HCT116 (cell line): Measurements from ENCODE around the gene VANGL1. TPM values are rescaled to one million over a fixed set of nuclear protein-coding genes. Genes with fewer than 3 reads are reported as not detected.

ENCODE experiments used
- ATAC-seq: fragments of 200-7000 bp; cut with Tn5 transposase; 2 replicates; pipeline ENCODE4 v1.9.1; 2020; ENCODE audit warnings: mild to moderate bottlenecking, moderate library complexity
- BruUV-seq: library from RNA; stranded (reverse); fragments of 400-500 nt; replicated peaks from 2 replicates; lab custom pipeline; 2021; lab: Mats Ljungman, UMichigan
- CTCF ChIA-PET: fragments of 300-600 bp; sonication (Branson Sonifier 250); formaldehyde crosslinking; loops from one replicate; lab custom pipeline; 2021; ENCODE audit warnings: antibody characterized with exemption; lab: Charles Lee
- POLR2A ChIA-PET: fragments of 300-600, 350-600 bp; sonication (Branson Sonifier 250); formaldehyde crosslinking; loops from one replicate; lab custom pipeline; 2021; ENCODE audit warnings: antibody characterized with exemption; lab: Charles Lee
- RAD21 ChIA-PET, 2 experiments: fragments of 300-600 bp; sonication (Branson Sonifier 250); formaldehyde crosslinking; loops; one replicate each; lab custom pipeline; 2023; ENCODE audit warnings: low total read pairs in 2 of 2; ENCODE audit not compliant: uncharacterized antibody in 2 of 2, unreplicated experiment in 2 of 2, low non-redundant PET in 1 of 2; lab: Charles Lee
- DNase-seq: peaks from one replicate; pipeline ENCODE4 v3.0.0-alpha.2; 2010; ENCODE audit warnings: low read depth, low spot score
- H2AFZ ChIP-seq: fragments of 200-600 bp; shearing (Covaris generic), sonication (generic); 2 replicates; pipeline ENCODE4 v1.6.1; 2017; ENCODE audit warnings: low read depth, mixed run types, mixed read lengths, antibody characterized with exemption, low read length; ENCODE audit not compliant: poor library complexity, severe bottlenecking
- H3K27ac ChIP-seq: 2 replicates; pipeline ENCODE4 v1.5.1; 2012; ENCODE audit warnings: low read depth, low read length
- H3K27me3 ChIP-seq: fragments of 200-600 bp; sonication (generic); 2 replicates; pipeline ENCODE4 v1.6.1; 2016; ENCODE audit warnings: mixed run types, low read length, mixed read lengths; ENCODE audit not compliant: insufficient read depth
- H3K36me3 ChIP-seq, 2 experiments: fragments of 200-500 bp in 1 of 2; fragments of 200-600 bp in 1 of 2; sonication (Bioruptor generic) in 1 of 2; sonication (generic) in 1 of 2; 2 replicates each; pipeline versions ENCODE4 v1.5.1 to v1.6.1; 2014 to 2016; ENCODE audit warnings: low read length in 2 of 2, inconsistent platforms in 1 of 2, mixed read lengths in 1 of 2, mixed run types in 1 of 2; ENCODE audit not compliant: insufficient read depth in 2 of 2, control insufficient read depth in 1 of 2
- H3K4me1 ChIP-seq, 2 experiments: fragments of 200-600 bp in 1 of 2; sonication (generic) in 1 of 2; 2 replicates each; pipeline versions ENCODE4 v1.5.1 to v1.6.1; 2012 to 2017; ENCODE audit warnings: low read length in 2 of 2, inconsistent platforms in 1 of 2, mild to moderate bottlenecking in 1 of 2, mixed read lengths in 1 of 2, mixed run types in 1 of 2, moderate library complexity in 1 of 2; ENCODE audit not compliant: insufficient read depth in 2 of 2, control insufficient read depth in 1 of 2
- H3K4me2 ChIP-seq: fragments of 200-600 bp; sonication (generic); 2 replicates; pipeline ENCODE4 v1.6.1; 2017; ENCODE audit warnings: mixed run types, low read length, mixed read lengths
- H3K4me3 ChIP-seq, 2 experiments: fragments of 200-600 bp in 1 of 2; sonication (generic) in 1 of 2; replicated peaks in 1 of 2; 2 replicates each; pipeline ENCODE4 v1.5.1; 2011 to 2016; ENCODE audit warnings: low read length in 2 of 2, control low read depth in 1 of 2, low read depth in 1 of 2, mild to moderate bottlenecking in 1 of 2, mixed read lengths in 1 of 2, mixed run types in 1 of 2
- H3K79me2 ChIP-seq: fragments of 200-600 bp; sonication (generic); 2 replicates; pipeline ENCODE4 v1.6.1; 2017; ENCODE audit warnings: mild to moderate bottlenecking, mixed run types, low read length, moderate library complexity, mixed read lengths; ENCODE audit not compliant: insufficient read depth
- H3K9ac ChIP-seq: fragments of 200-600 bp; sonication (generic); 2 replicates; pipeline ENCODE4 v1.6.1; 2016; ENCODE audit warnings: low read length, mixed read lengths
- H3K9me2 ChIP-seq: fragments of 200-600 bp; sonication (generic), shearing (Covaris generic); 2 replicates; pipeline ENCODE4 v1.6.1; 2017; ENCODE audit warnings: mixed run types, mild to moderate bottlenecking, moderate library complexity; ENCODE audit not compliant: insufficient read depth
- H3K9me3 ChIP-seq, 2 experiments: fragments of 200-500 bp in 1 of 2; fragments of 200-600 bp in 1 of 2; sonication (Bioruptor generic) in 1 of 2; sonication (generic) in 1 of 2; 2 replicates each; pipeline ENCODE4 v1.6.1; 2014 to 2017; ENCODE audit warnings: low read length in 2 of 2, mixed read lengths in 2 of 2, inconsistent platforms in 1 of 2, low read depth in 1 of 2, mild to moderate bottlenecking in 1 of 2, mixed run types in 1 of 2, moderate library complexity in 1 of 2; ENCODE audit not compliant: control insufficient read depth in 1 of 2, insufficient read depth in 1 of 2
- H4K20me1 ChIP-seq: fragments of 200-600 bp; sonication (generic), shearing (Covaris generic); 2 replicates; pipeline ENCODE4 v1.6.1; 2017; ENCODE audit warnings: mixed run types, mild to moderate bottlenecking, moderate library complexity; ENCODE audit not compliant: insufficient read depth
- ATF3 ChIP-seq: IDR thresholded peaks from 2 replicates; pipeline ENCODE4 v1.6.1; 2012
- CBX3 ChIP-seq: IDR thresholded peaks from 2 replicates; pipeline ENCODE4 v1.6.1; 2012; ENCODE audit warnings: low read depth
- CEBPB ChIP-seq: IDR thresholded peaks from 2 replicates; pipeline ENCODE4 v1.6.1; 2012; ENCODE audit warnings: low read depth
- CTCF ChIP-seq, 3 experiments: fragments of 200-600 bp in 1 of 3; sonication (generic) in 1 of 3; IDR thresholded peaks in 2 of 3; conservative IDR thresholded peaks in 1 of 3; 2 replicates each; pipeline ENCODE4 v1.5.1; 2012 to 2017; ENCODE audit warnings: low read depth in 2 of 3, low read length in 2 of 3, antibody characterized with exemption in 1 of 3, borderline replicate concordance in 1 of 3, control low read depth in 1 of 3, mild to moderate bottlenecking in 1 of 3, mixed read lengths in 1 of 3, mixed run types in 1 of 3, moderate library complexity in 1 of 3; ENCODE audit not compliant: insufficient read depth in 1 of 3
- EGR1 ChIP-seq: IDR thresholded peaks from 2 replicates; pipeline ENCODE4 v1.6.1; 2012; ENCODE audit warnings: low read depth
- ELF1 ChIP-seq: IDR thresholded peaks from 2 replicates; pipeline ENCODE4 v1.6.1; 2012; ENCODE audit warnings: low read depth, borderline replicate concordance
- EZH2 ChIP-seq: fragments of 200-600 bp; sonication (generic); IDR thresholded peaks from 2 replicates; pipeline ENCODE4 v1.6.1; 2017; ENCODE audit warnings: antibody characterized with exemption, mixed run types
- EZH2phosphoT487 ChIP-seq: fragments of 200-600 bp; IDR thresholded peaks from 2 replicates; pipeline ENCODE4 v1.6.1; 2018; ENCODE audit warnings: antibody characterized with exemption, borderline replicate concordance
- FOSL1 ChIP-seq: IDR thresholded peaks from 2 replicates; pipeline ENCODE4 v1.6.1; 2012; ENCODE audit warnings: low read depth
- JUND ChIP-seq: IDR thresholded peaks from 2 replicates; pipeline ENCODE4 v1.6.1; 2012
- POLR2A ChIP-seq: IDR thresholded peaks from 2 replicates; pipeline ENCODE4 v1.7.0; 2011; ENCODE audit warnings: borderline replicate concordance; ENCODE audit not compliant: insufficient read depth, insufficient read length; ENCODE audit errors: extremely low read depth
- POLR2AphosphoS5 ChIP-seq: IDR thresholded peaks from 2 replicates; pipeline ENCODE4 v1.6.1; 2011; ENCODE audit warnings: mild to moderate bottlenecking, low read depth, low read length, moderate library complexity
- RAD21 ChIP-seq: IDR thresholded peaks from 2 replicates; pipeline ENCODE4 v1.6.1; 2012; ENCODE audit warnings: low read depth, mild to moderate bottlenecking
- SIN3A ChIP-seq: IDR thresholded peaks from 2 replicates; pipeline ENCODE4 v1.6.1; 2012; ENCODE audit warnings: low read depth
- SP1 ChIP-seq: IDR thresholded peaks from 2 replicates; pipeline ENCODE4 v1.6.1; 2012; ENCODE audit warnings: low read depth
- SRF ChIP-seq: IDR thresholded peaks from 2 replicates; pipeline ENCODE4 v1.6.1; 2012; ENCODE audit warnings: low read depth
- TCF7L2 ChIP-seq: IDR thresholded peaks from 2 replicates; pipeline ENCODE4 v1.7.0; 2011; ENCODE audit warnings: borderline replicate concordance, inconsistent platforms; ENCODE audit not compliant: insufficient read depth, insufficient read length; ENCODE audit errors: extremely low read depth
- YY1 ChIP-seq: IDR thresholded peaks from 2 replicates; pipeline ENCODE4 v1.6.1; 2011; ENCODE audit warnings: low read length, low read depth, moderate library complexity, mild to moderate bottlenecking; ENCODE audit not compliant: insufficient replicate concordance; ENCODE audit errors: extremely low read depth
- ZNF274 ChIP-seq: fragments of 200-500 bp; sonication (Bioruptor generic); IDR thresholded peaks from 2 replicates; pipeline ENCODE4 v1.6.1; 2014; ENCODE audit warnings: mild to moderate bottlenecking, low read depth, low read length, inconsistent platforms
- intact Hi-C: fragments of 100-400 bp; cut with micrococcal nuclease; formaldehyde crosslinking; loops from 2 replicates; pipeline ENCODE4 v1.10.0; 2022
- total RNA-seq: library from RNA; stranded (reverse); gene quantifications from one replicate; pipeline ENCODE4 v1.2.1, GENCODE V29; 2021; ENCODE audit not compliant: unreplicated experiment

Gene VANGL1
- total RNA-seq, 1 experiment from 2014 or later = 23.5 TPM

- POLR2A ChIA-PET = no interaction called here
Observed at GRCh38 chr1:115596080-115596780, 45.5 kb upstream of the VANGL1 start.

GRCh38 chr1:115604508-115604907 is 37.3 kb upstream of the VANGL1 start:
- BruUV-seq = no TSS peak
- Histone ChIP-seq H3K9me3 (no peaks in the 10 kb centered on the region), H3K27me3 (no peaks in the 10 kb centered on the region), H2AFZ (no peak overlapping the region), H3K36me3 (no peaks in the 10 kb centered on the region), H3K9ac (no peak overlapping the region), H3K4me2 (no peak overlapping the region), H4K20me1 (no peaks in the 10 kb centered on the region), H3K79me2 (no peaks in the 10 kb centered on the region), H3K9me2 (no peaks in the 10 kb centered on the region), H3K4me1 (no peaks in the 10 kb centered on the region; a peak in 1 of 4 replicates), H3K27ac (no peak overlapping the region), H3K4me3 (no peak overlapping the region)
- CTCF ChIA-PET = no interaction called here
- ATAC-seq (no peak), DNase-seq (no peak)
- TF ChIP-seq TCF7L2 (no peak), JUND (no peak), EZH2phosphoT487 (no peak), ZNF274 (no peak), SP1 (no peak), CTCF (IDR thresholded peaks at IDR 0.05 in 2 of 3, conservative IDR thresholded peaks at IDR 0.05 in 1 of 3; ENCODE audit: borderline replicate concordance in 1 of 3, insufficient read depth in 1 of 3, low read depth in 2 of 3, low read length in 2 of 3) (no peak), EZH2 (no peak), EGR1 (no peak), YY1 (no peak), RAD21 (no peak), POLR2A (no peak), POLR2AphosphoS5 (no peak), CEBPB (no peak), CBX3 (no peak), SIN3A (no peak), SRF (no peak), ATF3 (no peak)
- RAD21 ChIA-PET = no interaction called here
- POLR2A ChIA-PET = no interaction called here
- intact Hi-C loops = no loop called here

More at GRCh38 chr1:115596080-115596780, 45.5 kb upstream of the VANGL1 start:
- H3K79me2 ChIP-seq = no peaks in the 10 kb centered on the region
- CTCF ChIA-PET = interaction anchor here (0.7 to 4.0 kb wide), 9 partner anchors 10 to 554 kb away, joined by 3 to 21 read pairs (median 4); no protein-coding TSS in a partner anchor
- H3K4me2 ChIP-seq = no peak overlapping the region
- H3K9me3 ChIP-seq = no peaks in the 10 kb centered on the region
- intact Hi-C loops = loop anchor here (5.0 kb wide), 2 partner anchors 129 to 619 kb away; no protein-coding TSS in a partner anchor
- no peak for ATAC-seq
- H3K27ac ChIP-seq = no peak overlapping the region
- TF ChIP-seq ZNF274 = no peak
- no peak for TF ChIP-seq FOSL1
- no peak for TF ChIP-seq ELF1
- TF ChIP-seq, all 23 proteins: peak for 0
- H3K9me2 ChIP-seq = no peaks in the 10 kb centered on the region
- no peaks in the 10 kb centered on the region for H3K27me3 ChIP-seq
- no peaks in the 10 kb centered on the region for H3K36me3 ChIP-seq
- no peak for DNase-seq
- no peaks in the 10 kb centered on the region for H4K20me1 ChIP-seq
- peaks cover 4% of the 10 kb centered on the region in 2 experiments; a peak in 2 of 4 replicates for H3K4me1 ChIP-seq
- BruUV-seq = no TSS peak
- RAD21 ChIA-PET = interaction anchor here (0.6 to 1.4 kb wide), 3 partner anchors 50 to 457 kb away, joined by 3 to 5 read pairs (median 3); no protein-coding TSS in a partner anchor
- no peak overlapping the region for H3K4me3 ChIP-seq
- no peak overlapping the region for H2AFZ ChIP-seq
- H3K9ac ChIP-seq = no peak overlapping the region
